HG03460 (cell line): ENCODE data around the gene IGFLR1.
A peak's percentile ranks its signal among the peaks of the same experiment; 100 is the strongest.

Experiments used
- ATAC-seq: cut with Tn5 transposase; IDR thresholded peaks from one replicate; pipeline ENCODE4 v1.9.1; 2021; ENCODE audit not compliant: unreplicated experiment

IGFLR1 gene

GRCh38 chr19:35756377-35757230 lies 14.4 kb upstream of the IGFLR1 start, which contains the start of gene HSPB6:
TSS of gene HSPB6 (minus strand) at chr19:35757029. CDS start at chr19:35757008, 21 bp downstream.
- ATAC-seq, result no peak

- no peak for ATAC-seq
Observed at GRCh38 chr19:35755550-35756376, 13.5 kb upstream of the IGFLR1 start.

- no peak for ATAC-seq
Observed at GRCh38 chr19:35755131-35755549, 12.9 kb upstream of the IGFLR1 start.

GRCh38 chr19:35754370-35755130 lies 12.3 kb upstream of the IGFLR1 start:
- no peak for ATAC-seq

- no peak for ATAC-seq
Observed at GRCh38 chr19:35753634-35754369, 11.6 kb upstream of the IGFLR1 start.

- ATAC-seq, result no peak
Observed at GRCh38 chr19:35752746-35753350, 10.6 kb upstream of the IGFLR1 start.

GRCh38 chr19:35751839-35752745 lies 9.8 kb upstream of the IGFLR1 start:
- ATAC-seq, result no peak

GRCh38 chr19:35750167-35750566 lies 7.9 kb upstream of the IGFLR1 start:
- no peak for ATAC-seq

GRCh38 chr19:35748106-35749020 lies 6.1 kb upstream of the IGFLR1 start, which contains the start of gene LIN37:
TSS of gene LIN37 (plus strand) at chr19:35748576. CDS start at chr19:35748725, 149 bp downstream.
- ATAC-seq, result peak; percentile 57

GRCh38 chr19:35746531-35746930 lies 4.3 kb upstream of the IGFLR1 start:
- no peak for ATAC-seq

GRCh38 chr19:35746087-35746462 lies 3.8 kb upstream of the IGFLR1 start:
- ATAC-seq, result no peak

- ATAC-seq, result peak; percentile 36
Observed at GRCh38 chr19:35745328-35746086, 3.3 kb upstream of the IGFLR1 start, which contains the start of the genes PSENEN and U2AF1L4. TSS of gene PSENEN (plus strand) at chr19:35745651. CDS start at chr19:35745931, 280 bp downstream. TSS of gene U2AF1L4 (minus strand) at chr19:35745418. CDS start at chr19:35745391, 27 bp downstream.

- peak; percentile 32 for ATAC-seq
Observed at GRCh38 chr19:35744430-35745327, 2.4 kb upstream of the IGFLR1 start.

- ATAC-seq, result no peak
Observed at GRCh38 chr19:35743640-35744429, 1.6 kb upstream of the IGFLR1 start.

GRCh38 chr19:35741203-35741515 lies 1.1 kb downstream of the IGFLR1 start:
- no peak for ATAC-seq
